SHP77 (cell line): ENCODE data around the gene ATP10A.

Experiments
- DNase-seq, 2 experiments: peaks; one replicate each; lab custom pipeline; 2025; lab: John Stamatoyannopoulos, UW

Gene ATP10A

DNA sequence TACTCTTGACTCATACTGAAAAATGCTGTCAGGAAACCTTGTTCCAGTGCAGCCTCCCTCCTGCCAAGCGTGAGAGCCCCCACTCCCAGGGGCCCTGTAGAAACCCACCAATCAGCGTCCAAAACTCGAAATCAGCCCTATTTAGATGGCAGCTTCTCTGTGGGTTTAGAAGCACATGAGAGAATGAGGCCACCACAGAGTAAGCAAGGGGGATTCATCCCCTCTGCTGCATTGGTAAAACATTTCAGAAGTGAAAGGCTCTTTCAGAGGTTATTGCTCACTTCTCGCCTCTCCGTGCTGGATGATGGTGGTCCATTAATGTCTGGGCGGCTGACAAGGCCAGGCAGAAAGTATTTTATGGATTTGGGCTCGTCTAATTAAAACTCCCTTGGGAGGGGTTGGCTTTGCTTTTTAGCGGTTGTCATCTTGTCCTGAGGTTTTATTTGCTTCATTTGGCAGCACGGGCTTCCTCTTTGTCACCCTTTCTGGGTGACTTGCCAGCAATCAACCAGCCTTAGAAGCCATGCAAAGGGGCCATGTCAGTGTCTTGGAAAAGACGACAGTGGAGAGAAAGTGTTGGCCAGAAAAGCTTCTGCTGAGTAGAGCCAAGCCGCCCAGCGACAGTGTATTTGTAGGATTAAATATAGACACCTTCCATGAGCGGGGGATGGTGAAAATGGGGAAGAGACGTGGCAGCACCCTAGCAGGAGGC is 145.5 kb downstream of the ATP10A start:
- DNase-seq, result no peak

GRCh38 chr15:25717127-25717456 is 146.0 kb downstream of the ATP10A start:
- DNase-seq, result no peak

DNA sequence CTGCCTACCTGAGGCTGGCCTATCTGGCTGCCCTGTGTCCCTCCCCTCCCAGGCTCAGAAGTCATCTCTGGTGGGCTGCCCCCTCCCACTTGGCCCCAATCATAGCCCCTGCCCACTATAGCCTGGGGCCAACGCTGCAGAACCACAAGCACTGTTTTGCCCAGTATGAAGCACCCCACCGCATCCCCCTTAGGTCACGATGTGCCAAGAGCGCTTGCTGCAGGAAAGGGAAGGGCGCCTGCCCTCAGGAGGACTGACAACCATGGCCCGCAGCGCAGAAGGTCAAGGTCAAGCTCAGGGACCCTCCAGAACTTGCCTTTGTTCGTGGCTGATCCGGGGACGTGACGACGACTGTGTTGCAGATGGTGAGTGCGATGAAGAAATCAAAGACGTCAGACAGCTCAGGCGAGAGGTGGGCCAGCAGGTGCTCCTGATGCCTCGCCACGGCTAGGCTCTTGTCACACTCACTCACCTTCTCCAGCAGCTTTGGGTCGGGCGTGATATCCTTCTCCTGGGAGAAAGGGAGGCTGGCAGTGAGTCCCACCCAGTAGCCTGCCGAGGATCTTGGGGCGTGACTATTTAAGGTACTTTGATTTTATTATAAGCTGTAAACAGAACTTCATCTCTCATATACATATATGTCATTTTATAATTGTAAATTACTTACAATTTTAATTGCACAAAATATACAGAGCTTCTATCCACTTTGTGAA is 146.6 kb downstream of the ATP10A start:
- DNase-seq, result no peak

DNA sequence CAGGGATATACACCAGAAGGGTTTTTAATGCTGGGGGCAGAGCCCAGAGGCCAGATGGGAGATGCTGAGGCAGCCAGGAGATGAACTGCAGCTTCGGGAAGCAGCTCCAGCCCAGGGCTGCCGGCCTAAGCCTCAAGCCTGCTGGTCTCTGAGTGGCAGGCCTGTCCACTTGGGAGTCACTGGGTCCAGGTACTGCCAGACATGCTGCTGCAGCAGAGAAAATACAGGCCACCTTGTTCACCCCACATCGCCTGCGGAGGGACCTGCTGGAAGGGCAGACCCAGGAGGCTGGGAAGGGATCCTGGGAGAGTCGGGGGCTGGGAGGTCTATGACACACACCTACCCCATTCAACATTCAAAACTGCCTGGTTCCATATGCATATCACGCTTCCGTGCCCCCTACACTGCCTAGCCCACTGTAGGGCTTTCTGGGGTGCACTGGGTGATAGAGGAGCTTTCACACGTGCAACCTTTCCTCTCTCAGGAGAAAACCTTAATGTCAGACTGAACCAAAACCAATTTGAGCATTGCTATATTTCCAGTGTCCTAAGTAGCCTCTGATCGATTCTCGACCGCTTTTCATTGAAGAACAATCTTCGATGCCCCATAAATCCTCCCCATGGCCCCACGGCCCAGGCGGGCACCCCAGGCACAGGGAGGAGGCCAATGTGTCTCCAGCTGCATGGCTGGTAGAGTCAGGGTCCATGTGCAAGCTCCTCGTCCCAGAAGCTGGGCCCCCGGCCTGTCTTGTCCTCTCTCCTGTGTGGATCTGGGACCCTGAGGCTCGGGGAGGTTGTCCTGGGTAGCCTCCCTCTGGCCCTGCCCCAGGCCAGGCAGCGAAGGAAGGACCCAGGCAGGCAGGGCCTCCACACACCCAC is 147.4 kb downstream of the ATP10A start:
- no peak for DNase-seq

- DNase-seq, result no peak
These were observed 148.6 kb downstream of the ATP10A start for GRCh38 chr15:25714538-25714840.

DNA sequence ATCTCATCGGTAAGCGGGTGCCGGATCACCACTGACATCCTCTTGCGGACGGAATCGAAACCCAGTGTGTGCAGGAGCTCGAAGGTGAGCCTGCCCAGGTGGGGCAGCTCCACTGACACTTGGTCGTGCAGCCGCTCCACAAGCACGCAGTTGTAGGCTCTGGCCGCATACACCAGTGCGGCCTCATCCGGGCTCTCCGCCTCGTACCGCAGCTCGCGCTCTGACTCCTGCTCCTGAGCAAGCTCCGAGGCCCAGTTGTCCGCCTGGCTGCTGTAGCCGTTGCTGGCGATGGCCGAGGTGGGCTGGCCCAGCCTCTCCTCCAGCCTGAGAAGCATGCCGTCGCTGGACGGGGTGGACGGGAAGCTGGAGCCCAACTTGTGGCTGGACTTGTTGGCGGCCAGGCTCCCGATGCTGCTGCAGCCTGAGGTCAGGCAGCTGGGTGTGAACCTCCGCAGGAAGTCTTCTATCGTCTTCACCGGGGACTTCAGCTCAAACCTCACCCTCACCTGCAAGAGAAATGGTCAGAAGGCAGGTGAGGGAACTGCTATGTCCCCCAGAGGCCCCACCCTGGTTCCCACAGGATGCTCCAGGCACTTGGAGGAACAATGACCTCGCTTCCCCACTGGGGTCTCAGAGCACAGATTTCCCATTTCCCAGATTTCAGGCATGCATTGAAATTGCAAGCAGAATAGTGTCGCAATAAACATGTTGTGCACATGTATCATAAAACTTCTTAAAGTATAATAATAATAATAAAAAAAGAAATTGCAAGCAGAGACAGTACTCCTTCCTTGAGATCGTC is 149.2 kb downstream of the ATP10A start:
- no peak for DNase-seq

DNA sequence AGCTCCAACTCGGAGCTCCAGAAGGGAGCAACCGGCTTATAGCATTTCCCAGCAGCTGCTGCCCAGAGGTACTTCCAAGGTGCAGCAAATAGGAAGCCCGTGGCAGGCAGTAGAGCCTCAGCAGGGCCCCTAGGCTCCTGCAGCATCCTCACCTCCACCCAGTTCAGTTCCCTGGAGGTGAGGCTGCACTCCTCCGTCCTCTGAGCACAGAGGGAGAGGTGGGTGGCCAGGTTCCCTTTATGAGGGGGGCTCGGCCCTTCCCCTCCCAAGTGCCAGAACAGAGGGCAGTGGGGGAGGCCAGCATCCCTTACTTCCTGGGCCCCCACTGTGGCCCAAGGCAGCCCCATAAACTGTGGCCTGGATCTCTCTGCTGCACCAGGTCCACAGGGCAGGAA is 150.2 kb downstream of the ATP10A start:
- no peak for DNase-seq

GRCh38 chr15:25712192-25712960 is 150.8 kb downstream of the ATP10A start:
- DNase-seq, result no peak

GRCh38 chr15:25711691-25712090 is 151.4 kb downstream of the ATP10A start:
- no peak for DNase-seq

DNA sequence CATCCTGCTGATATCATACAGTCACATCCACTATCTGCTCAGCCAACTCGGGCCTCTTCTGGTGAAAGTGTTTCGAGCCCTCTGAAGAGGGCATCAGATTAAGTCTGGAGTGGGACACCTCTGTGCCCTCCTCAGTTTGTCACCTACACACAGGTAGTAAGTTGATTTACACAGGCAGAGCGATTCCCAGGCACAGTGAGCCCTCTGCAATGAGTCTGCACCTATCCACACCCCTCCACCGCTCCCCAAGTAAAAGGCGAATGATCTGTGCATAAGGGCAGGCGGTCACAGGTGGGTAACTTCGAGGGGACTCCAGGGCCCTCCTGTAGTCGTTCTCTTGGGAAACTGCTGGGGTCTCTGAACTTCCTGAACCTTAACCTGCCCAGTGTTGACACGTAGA is 152.0 kb downstream of the ATP10A start:
- DNase-seq, result no peak

- DNase-seq, result peak in 1 of 2 experiments; percentile 9
These were observed 152.9 kb downstream of the ATP10A start for GRCh38 chr15:25710184-25710583.

GRCh38 chr15:25709437-25710159 is 153.5 kb downstream of the ATP10A start:
- DNase-seq, result no peak

DNA sequence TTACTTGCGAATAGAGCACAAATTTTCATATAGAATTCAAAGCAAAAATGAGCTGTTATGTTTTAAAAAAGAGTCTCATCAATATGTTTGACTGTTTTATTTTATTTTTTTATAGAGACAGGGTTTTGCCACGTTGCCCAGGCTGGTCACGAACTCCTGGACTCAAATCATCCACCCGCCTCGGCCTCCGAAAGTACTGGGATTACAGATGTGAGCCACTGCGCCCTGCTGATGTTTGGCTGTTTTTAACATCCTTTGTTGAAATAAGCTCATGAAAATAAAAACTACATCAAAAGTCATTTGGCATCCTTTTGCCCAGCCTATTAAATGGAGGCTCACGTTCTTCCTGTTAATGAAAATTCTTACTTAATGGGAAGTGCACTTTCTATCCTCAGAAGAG is 154.7 kb downstream of the ATP10A start:
- DNase-seq, result no peak

- DNase-seq, result no peak
These were observed 155.3 kb downstream of the ATP10A start for GRCh38 chr15:25707656-25708365.

- DNase-seq, result no peak
These were observed 156.8 kb downstream of the ATP10A start for GRCh38 chr15:25706176-25706955.

DNA sequence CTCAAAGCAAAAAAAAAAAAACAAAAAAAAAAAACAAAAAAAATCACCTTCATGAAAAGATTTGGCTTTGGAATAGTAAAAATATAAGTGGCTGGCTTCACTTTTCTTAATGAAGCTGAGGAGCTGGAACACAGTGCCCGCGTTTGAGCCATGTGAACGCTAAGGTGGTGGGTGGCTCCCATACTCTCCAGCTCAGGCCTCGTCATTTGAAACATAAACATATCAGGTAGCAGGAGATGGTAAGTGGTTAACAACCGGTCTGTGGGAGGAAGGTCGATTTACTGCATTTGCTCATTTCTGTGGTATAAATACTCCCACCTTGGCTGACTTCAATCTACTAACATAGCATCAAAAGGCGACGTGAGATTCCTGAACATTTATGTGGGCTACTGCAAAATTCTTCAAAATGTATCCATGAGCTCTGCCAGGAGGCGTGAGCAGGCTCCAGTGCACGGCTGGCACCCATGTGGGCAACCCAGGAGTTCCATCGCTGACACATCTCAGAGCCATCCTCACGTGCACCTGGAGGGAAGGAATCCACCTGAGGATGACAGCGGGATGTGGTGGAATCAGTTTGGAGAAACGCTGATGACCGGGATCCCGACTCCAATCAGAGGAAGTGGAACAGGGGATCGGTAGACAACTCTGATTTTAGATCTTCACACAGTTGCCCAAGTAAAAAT is 157.6 kb downstream of the ATP10A start:
- no peak for DNase-seq

GRCh38 chr15:25703726-25704125 is 159.4 kb downstream of the ATP10A start:
- no peak for DNase-seq

- DNase-seq, result no peak
These were observed 161.2 kb downstream of the ATP10A start for GRCh38 chr15:25701721-25702465.
